Natural killer cell (primary cell): ENCODE results near the gene ZNF606. TPM values are rescaled to one million over a fixed set of nuclear protein-coding genes. Genes with fewer than 3 reads are reported as not detected.

Experiments used
- ATAC-seq, 3 donors: fragments of 150-1000 bp in 2 of 3; fragments of 200-7000 bp in 1 of 3; cut with Tn5 transposase; 1 replicate in 1 of 3; 2 replicates in 2 of 3; pipeline ENCODE4 v1.10.0; 2021; ENCODE audit warnings: mild to moderate bottlenecking in 2 of 3, moderate library complexity in 2 of 3
- DNase-seq, 2 donors: peaks; one replicate each; pipeline versions ENCODE4 v3.0.0 to v3.0.0-alpha.2; 2013 to 2021; ENCODE audit warnings: mixed read lengths in 1 of 2
- H3K27ac ChIP-seq: one replicate; pipeline ENCODE4 v1.5.1; 2013; ENCODE audit warnings: mild to moderate bottlenecking, low read length
- H3K27me3 ChIP-seq: one replicate; pipeline ENCODE4 v1.6.1; 2013; ENCODE audit warnings: low read length; ENCODE audit not compliant: control insufficient read depth, insufficient read depth
- H3K36me3 ChIP-seq: one replicate; pipeline ENCODE4 v1.6.1; 2013; ENCODE audit warnings: low read length; ENCODE audit not compliant: control insufficient read depth, insufficient read depth
- H3K4me1 ChIP-seq: one replicate; pipeline ENCODE4 v1.6.1; 2013; ENCODE audit warnings: low read length; ENCODE audit not compliant: control insufficient read depth, insufficient read depth
- H3K4me3 ChIP-seq: one replicate; pipeline ENCODE4 v1.5.1; 2013; ENCODE audit warnings: low read length
- H3K9me3 ChIP-seq: one replicate; pipeline ENCODE4 v1.6.1; 2013; ENCODE audit warnings: low read length; ENCODE audit not compliant: control insufficient read depth, insufficient read depth
- H3K27ac Mint-ChIP-seq, 2 donors: one replicate each; pipeline ENCODE4 v1.8.0; 2022; ENCODE audit warnings: mild to moderate bottlenecking in 2 of 2, mixed read lengths in 2 of 2, moderate library complexity in 1 of 2
- H3K27me3 Mint-ChIP-seq, 2 donors: one replicate each; pipeline ENCODE4 v1.8.0; 2022; ENCODE audit warnings: low read depth in 2 of 2, mixed read lengths in 2 of 2
- H3K36me3 Mint-ChIP-seq: one replicate; pipeline ENCODE4 v1.8.0; 2022; ENCODE audit warnings: mixed read lengths
- H3K4me1 Mint-ChIP-seq, 2 donors: one replicate each; pipeline ENCODE4 v1.8.0; 2022; ENCODE audit warnings: mixed read lengths in 2 of 2
- H3K4me3 Mint-ChIP-seq: one replicate; pipeline ENCODE4 v1.8.0; 2022; ENCODE audit warnings: mild to moderate bottlenecking, moderate library complexity, mixed read lengths
- H3K9me3 Mint-ChIP-seq, 2 donors: one replicate each; pipeline ENCODE4 v1.8.0; 2022; ENCODE audit warnings: mixed read lengths in 2 of 2
- WGBS: methylation state at CpG from one replicate; pipeline ENCODE4 v1.1.7; 2013; ENCODE audit warnings: missing lambda C conversion rate; ENCODE audit not compliant: insufficient coverage; 5-methylcytosine and 5-hydroxymethylcytosine counted together
- intact Hi-C: fragments of 100-400 bp; cut with micrococcal nuclease; formaldehyde crosslinking; loops from one replicate; pipeline ENCODE4 v1.14.2; 2022
- total RNA-seq, 4 donors: library from RNA; stranded (reverse); fragments of 120-200 nt in 1 of 4; gene quantifications; one replicate each; pipeline versions ENCODE4 v1.2.3 to v1.2.4, GENCODE V29; 2013 to 2022
- TF ChIP-seq, protein P1 (sequence below): fragments of 200-600 bp; IDR thresholded peaks from one replicate; pipeline ENCODE4 v1.8.0; 2022; ENCODE audit warnings: antibody characterized with exemption

Gene ZNF606
- total RNA-seq, 3 donors from 2014 or later (not counting 1 experiment from before 2014, with no cell fraction given), result 8.9 to 13.5 (median 12.5) TPM

DNA sequence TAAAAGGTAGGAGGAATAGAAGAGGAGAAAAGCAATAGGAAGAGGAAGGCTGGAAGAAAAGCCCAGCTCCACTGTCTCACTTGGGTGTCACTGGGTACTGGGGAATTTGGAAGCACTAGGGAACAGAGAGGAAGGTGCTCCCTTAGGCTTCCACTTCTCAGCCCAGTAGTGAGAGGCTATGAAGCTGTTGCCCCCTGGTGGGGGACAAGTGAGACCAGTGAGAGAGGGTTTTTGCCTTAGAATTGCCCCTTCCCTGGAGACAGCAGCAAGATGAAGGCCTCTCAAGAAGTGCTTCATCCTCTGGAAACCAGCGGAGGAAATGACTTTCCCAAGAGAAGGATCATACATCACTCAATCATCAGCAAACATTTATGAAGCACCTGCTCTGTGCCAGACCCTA, 4.7 kb upstream of the ZNF606 start:
- ATAC-seq (no peak), DNase-seq (no peak)
- H3K4me1 Mint-ChIP-seq, result peaks cover 14% of the 10 kb centered on the region in 2 donors
- Histone ChIP-seq H3K27me3 (no peaks in the 10 kb centered on the region), H3K9me3 (peaks cover 71% of the 10 kb centered on the region), H3K36me3 (peaks cover 11% of the 10 kb centered on the region), H3K4me3 (no peak overlapping the region), H3K27ac (no peak overlapping the region), H3K4me1 (peaks cover 28% of the 10 kb centered on the region)
- H3K9me3 Mint-ChIP-seq, result peaks cover 16 to 18% of the 10 kb centered on the region in 2 donors
- no peak overlapping the region for H3K4me3 Mint-ChIP-seq
- 100% methylated on average over 1 of the region's 1 CpG for WGBS
- H3K27me3 Mint-ChIP-seq, result no peaks in the 10 kb centered on the region
- H3K36me3 Mint-ChIP-seq, result peaks cover 63% of the 10 kb centered on the region
- TF ChIP-seq, protein P1, sequence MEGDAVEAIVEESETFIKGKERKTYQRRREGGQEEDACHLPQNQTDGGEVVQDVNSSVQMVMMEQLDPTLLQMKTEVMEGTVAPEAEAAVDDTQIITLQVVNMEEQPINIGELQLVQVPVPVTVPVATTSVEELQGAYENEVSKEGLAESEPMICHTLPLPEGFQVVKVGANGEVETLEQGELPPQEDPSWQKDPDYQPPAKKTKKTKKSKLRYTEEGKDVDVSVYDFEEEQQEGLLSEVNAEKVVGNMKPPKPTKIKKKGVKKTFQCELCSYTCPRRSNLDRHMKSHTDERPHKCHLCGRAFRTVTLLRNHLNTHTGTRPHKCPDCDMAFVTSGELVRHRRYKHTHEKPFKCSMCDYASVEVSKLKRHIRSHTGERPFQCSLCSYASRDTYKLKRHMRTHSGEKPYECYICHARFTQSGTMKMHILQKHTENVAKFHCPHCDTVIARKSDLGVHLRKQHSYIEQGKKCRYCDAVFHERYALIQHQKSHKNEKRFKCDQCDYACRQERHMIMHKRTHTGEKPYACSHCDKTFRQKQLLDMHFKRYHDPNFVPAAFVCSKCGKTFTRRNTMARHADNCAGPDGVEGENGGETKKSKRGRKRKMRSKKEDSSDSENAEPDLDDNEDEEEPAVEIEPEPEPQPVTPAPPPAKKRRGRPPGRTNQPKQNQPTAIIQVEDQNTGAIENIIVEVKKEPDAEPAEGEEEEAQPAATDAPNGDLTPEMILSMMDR, result no peak
- intact Hi-C loops, result loop anchor here (10.0 kb wide), 2 partner anchors 92 to 622 kb away; partner anchors contain the start of genes ZNF417 and ZNF548
- H3K27ac Mint-ChIP-seq, result peak overlapping the region in 1 of 2 donors; percentile 32

DNA sequence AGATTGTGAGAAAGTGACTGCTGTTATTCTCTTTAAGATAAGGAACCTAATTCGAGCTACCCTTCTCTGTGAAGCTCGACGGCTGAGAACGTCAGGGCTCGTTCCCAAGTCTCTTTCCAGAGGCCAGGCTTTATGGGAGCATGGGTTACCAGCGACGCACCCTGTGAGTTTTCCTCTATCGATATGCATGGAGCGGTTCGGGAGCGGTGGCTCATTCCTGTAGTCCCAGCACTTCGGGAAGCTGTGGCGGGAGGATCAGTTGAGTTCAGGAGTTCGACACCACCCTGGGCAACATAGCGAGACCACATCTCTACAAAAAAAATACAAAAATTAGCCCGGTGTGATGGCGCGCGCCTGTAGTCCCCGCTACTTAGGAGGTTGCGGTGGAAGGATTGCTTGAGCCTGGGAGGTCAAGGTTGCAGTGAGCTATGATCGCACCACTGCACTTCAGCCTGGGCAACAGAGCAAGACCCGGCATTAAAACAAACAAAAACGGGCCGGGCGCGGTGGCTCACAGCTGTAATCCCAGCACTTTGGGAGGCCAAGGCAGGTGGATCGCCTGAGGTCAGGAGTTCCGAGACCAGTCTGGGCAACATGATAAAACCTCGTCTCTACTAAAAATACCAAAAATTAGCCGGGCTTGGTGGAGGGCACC, 681 bp upstream of the ZNF606 start:
- peaks cover 42% of the 10 kb centered on the region for H3K9me3 ChIP-seq
- peaks cover 21% of the 10 kb centered on the region for H3K4me1 ChIP-seq
- no peaks in the 10 kb centered on the region for H3K27me3 ChIP-seq
- DNase-seq (no peak), ATAC-seq (no peak)
- peak overlapping the region; percentile 80 for H3K4me3 ChIP-seq
- Mint-ChIP-seq H3K27ac (peak overlapping the region; percentile 91 to 93), H3K27me3 (no peaks in the 10 kb centered on the region), H3K4me1 (peaks cover 26 to 39% of the 10 kb centered on the region in 2 donors), H3K9me3 (peaks cover 11 to 15% of the 10 kb centered on the region in 2 donors), H3K4me3 (peak overlapping the region; percentile 92), H3K36me3 (peaks cover 46% of the 10 kb centered on the region)
- H3K36me3 ChIP-seq, result peaks cover 26% of the 10 kb centered on the region
- TF ChIP-seq, protein P1, result no peak
- H3K27ac ChIP-seq, result peak overlapping the region; percentile 97
- intact Hi-C loops, result loop anchor here (2.0 to 10.0 kb wide), 5 partner anchors 56 to 618 kb away; partner anchors contain the start of genes ZNF135, ZNF329, ZNF417 and ZNF548
- WGBS, result 42% methylated on average over 30 of the region's 31 CpGs

DNA sequence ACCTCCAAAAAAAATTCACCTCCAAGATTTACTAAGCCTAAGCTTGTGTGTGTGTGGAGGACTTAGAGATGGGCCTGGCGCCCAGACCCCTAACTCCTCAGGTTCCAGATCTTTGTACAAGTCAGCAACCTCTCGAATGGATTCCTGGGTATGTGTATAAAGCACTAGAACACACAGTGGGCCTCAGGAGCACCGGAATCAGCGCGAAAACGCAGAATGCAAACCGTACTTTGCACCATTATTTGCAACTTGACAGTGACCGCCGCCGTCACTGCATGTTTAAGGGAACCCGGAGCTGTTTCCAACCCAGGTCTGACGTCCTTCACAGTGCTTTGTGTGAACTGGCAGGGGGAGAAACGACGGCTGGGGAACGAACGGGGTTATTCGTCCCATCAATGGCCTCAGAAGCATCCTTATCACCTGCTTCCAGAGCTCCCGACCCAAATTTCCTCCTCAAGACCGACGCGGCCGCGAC, 688 bp downstream of the ZNF606 start:
- Mint-ChIP-seq H3K9me3 (peaks cover 4 to 9% of the 10 kb centered on the region in 2 donors), H3K36me3 (peaks cover 33% of the 10 kb centered on the region), H3K27me3 (no peaks in the 10 kb centered on the region), H3K4me3 (peak overlapping the region; percentile 92), H3K4me1 (peaks cover 26 to 39% of the 10 kb centered on the region in 2 donors), H3K27ac (peak overlapping the region; percentile 91 to 93)
- H3K27ac ChIP-seq, result peak overlapping the region; percentile 97
- 8% methylated on average over 23 of the region's 23 CpGs for WGBS
- intact Hi-C loops, result loop anchor here (1.0 to 10.0 kb wide), 6 partner anchors 57 to 617 kb away; partner anchors contain the start of genes ZNF135, ZNF329, ZNF417 and ZNF548
- DNase-seq (peak in 1 of 2 donors; percentile 51), ATAC-seq (peak; percentile 26 to 57 (median 41))
- H3K9me3 ChIP-seq, result peaks cover 29% of the 10 kb centered on the region
- peaks cover 29% of the 10 kb centered on the region for H3K36me3 ChIP-seq
- TF ChIP-seq, protein P1, result no peak
- H3K27me3 ChIP-seq, result no peaks in the 10 kb centered on the region
- H3K4me1 ChIP-seq, result peaks cover 21% of the 10 kb centered on the region
- H3K4me3 ChIP-seq, result peak overlapping the region; percentile 80
